GM12892 (cell line): ENCODE data around the gene LARP7.

Experiments used
- POLR2A ChIP-seq: IDR thresholded peaks from 2 replicates; pipeline ENCODE4 v1.6.1; 2011; ENCODE audit warnings: low read depth, low read length, control low read depth
- POLR2AphosphoS5 ChIP-seq: IDR thresholded peaks from 2 replicates; pipeline ENCODE4 v1.6.1; 2011; ENCODE audit warnings: low read depth, low read length, control low read depth
- TAF1 ChIP-seq: IDR thresholded peaks from 2 replicates; pipeline ENCODE4 v1.6.1; 2011; ENCODE audit warnings: low read depth, mild to moderate bottlenecking, control low read depth, low read length, borderline replicate concordance

DNA sequence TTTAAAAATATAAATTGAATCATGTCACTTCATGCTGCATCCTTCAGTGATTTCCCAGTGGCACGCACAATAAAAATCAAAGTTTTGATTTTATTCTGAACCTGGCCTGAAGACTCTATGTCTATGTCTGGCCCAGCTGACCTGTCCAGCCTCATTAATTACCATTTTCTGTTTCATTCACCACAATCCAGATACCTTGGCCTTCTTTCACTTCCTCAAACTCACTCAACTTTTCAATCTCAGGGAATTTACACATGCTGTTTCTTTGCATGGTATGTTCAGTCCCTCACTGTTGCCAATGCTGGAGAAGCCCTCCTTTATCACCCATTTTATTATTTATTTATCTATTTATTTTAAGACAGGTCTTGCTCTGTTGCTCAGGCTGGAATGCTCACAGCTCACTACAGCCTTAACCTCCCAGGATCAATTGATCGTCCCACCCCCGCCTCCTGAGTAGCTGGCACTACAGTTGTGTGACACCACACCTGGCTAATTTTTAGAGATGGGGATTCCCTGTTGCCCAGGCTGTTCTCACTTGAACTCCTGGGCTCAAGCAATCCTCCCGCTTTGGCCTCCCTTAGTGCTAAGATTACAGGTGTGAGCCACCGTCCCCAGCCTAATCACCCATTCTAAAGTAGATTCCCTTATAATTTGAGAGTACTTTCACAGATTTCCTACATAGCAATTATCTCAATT lies 43.4 kb upstream of the LARP7 start:
- TF ChIP-seq POLR2A: no peak
- TF ChIP-seq POLR2AphosphoS5: no peak
- TF ChIP-seq TAF1: no peak
